Measurements from ENCODE around the gene GRB2. TPM values are rescaled to one million over a fixed set of nuclear protein-coding genes. Genes with fewer than 3 reads are reported as not detected.

The GRB2 gene
- total and polyA plus RNA-seq, 5 donors from 2014 or later, result 131 to 152 (median 141) TPM

DNA sequence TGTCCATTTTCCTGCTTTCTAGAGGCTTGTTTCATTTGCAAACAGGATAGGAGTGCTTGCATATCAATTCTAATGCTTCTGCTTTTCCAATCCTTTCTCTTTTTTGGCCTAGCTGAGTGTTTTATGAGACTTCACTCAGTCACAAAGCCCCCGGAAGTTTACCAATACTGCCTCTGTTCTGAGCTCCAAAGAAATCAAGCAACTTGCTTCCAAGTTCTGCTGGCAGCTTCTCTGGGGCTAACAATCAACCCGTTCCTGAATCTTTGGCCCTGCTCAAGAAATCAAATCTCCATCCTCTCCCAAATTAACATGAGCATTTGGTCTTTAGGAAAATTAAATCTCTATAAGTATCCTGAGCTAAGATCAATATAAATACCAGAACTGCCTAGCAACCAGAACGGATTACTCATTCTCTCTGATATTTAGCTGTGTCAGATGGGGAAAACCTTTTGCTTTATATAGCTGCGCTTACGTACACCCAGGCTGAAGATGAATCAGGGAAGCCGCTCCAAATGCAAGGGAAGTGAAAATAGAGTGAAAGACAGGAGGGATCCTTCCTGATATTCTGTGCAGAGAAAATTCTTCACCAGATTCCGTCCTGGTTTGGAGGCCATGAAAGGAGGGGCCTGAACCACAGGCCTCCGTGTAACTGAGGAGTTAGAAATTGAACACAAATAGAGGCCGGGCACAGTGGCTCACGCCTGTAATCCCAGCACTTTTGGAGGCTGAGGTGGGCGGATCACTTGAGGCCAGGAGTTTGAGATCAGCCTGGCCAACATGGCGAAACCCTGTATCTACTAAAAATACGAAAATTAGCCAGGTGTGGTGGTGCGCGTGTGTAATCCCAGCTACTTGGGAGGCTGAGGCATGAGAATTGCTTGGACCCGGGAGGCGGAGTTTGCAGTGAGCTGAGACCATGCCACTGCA is 23.3 kb upstream of the GRB2 start:
- Mint-ChIP-seq H3K4me1 (peaks cover 0 to 11% (median 9%) of the 10 kb centered on the region in 4 donors), H3K36me3 (no peaks in the 10 kb centered on the region), H3K9me3 (no peaks in the 10 kb centered on the region), H3K27ac (no peak overlapping the region), H3K27me3 (peaks cover 18% of the 10 kb centered on the region), H3K4me3 (no peak overlapping the region)
- Histone ChIP-seq H3K4me3 (ENCODE audit: low read depth, low read length) (no peak overlapping the region), H3K27me3 (ENCODE audit: control insufficient read depth, insufficient read depth, low read length) (no peaks in the 10 kb centered on the region), H3K27ac (ENCODE audit: insufficient read depth, low read length, poor library complexity, severe bottlenecking) (no peak overlapping the region), H3K4me1 (ENCODE audit: control insufficient read depth, insufficient read depth, low read length, poor library complexity, severe bottlenecking) (peaks cover 6% of the 10 kb centered on the region), H3K36me3 (ENCODE audit: control insufficient read depth, insufficient read depth, low read length) (no peaks in the 10 kb centered on the region), H3K9me3 (ENCODE audit: control insufficient read depth in 2 of 2, low read length in 2 of 2) (no peaks in the 10 kb centered on the region)
- ATAC-seq (ENCODE audit: low read depth in 2 of 2) (no peak), DNase-seq (no peak)

DNA sequence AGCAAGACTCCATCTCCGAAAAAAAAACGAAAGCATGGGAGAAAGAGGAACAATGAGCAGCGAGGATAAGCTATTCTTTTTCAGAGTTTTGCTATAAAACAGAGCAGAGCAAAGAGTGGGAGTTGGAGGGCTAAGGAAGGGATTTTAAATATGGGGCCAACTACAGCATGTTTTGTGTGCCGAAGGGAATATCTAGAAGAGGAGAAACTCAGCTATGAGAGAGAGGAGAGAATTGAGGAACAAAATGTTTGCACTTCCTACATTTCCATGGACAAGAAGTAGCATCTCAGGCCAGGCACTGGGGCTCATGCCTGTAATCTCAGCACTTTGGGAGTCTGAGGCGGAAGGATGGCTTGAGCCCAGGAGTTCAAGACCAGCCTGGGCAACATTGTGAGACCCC is 13.1 kb upstream of the GRB2 start:
- no peak overlapping the region for H3K27ac Mint-ChIP-seq
- Histone ChIP-seq H3K27me3 (ENCODE audit: control insufficient read depth, insufficient read depth, low read length) (no peaks in the 10 kb centered on the region), H3K27ac (ENCODE audit: insufficient read depth, low read length, poor library complexity, severe bottlenecking) (no peak overlapping the region), H3K4me3 (ENCODE audit: low read depth, low read length) (no peak overlapping the region), H3K9me3 (ENCODE audit: control insufficient read depth in 2 of 2, low read length in 2 of 2) (no peaks in the 10 kb centered on the region), H3K4me1 (ENCODE audit: control insufficient read depth, insufficient read depth, low read length, poor library complexity, severe bottlenecking) (no peaks in the 10 kb centered on the region), H3K36me3 (ENCODE audit: control insufficient read depth, insufficient read depth, low read length) (no peaks in the 10 kb centered on the region)
- ATAC-seq (ENCODE audit: low read depth in 2 of 2), result no peak
- no peaks in the 10 kb centered on the region for H3K4me1 Mint-ChIP-seq
- peaks cover 40% of the 10 kb centered on the region for H3K27me3 Mint-ChIP-seq
- no peak overlapping the region for H3K4me3 Mint-ChIP-seq
- H3K36me3 Mint-ChIP-seq, result no peaks in the 10 kb centered on the region
- no peak for DNase-seq
- no peaks in the 10 kb centered on the region for H3K9me3 Mint-ChIP-seq

DNA sequence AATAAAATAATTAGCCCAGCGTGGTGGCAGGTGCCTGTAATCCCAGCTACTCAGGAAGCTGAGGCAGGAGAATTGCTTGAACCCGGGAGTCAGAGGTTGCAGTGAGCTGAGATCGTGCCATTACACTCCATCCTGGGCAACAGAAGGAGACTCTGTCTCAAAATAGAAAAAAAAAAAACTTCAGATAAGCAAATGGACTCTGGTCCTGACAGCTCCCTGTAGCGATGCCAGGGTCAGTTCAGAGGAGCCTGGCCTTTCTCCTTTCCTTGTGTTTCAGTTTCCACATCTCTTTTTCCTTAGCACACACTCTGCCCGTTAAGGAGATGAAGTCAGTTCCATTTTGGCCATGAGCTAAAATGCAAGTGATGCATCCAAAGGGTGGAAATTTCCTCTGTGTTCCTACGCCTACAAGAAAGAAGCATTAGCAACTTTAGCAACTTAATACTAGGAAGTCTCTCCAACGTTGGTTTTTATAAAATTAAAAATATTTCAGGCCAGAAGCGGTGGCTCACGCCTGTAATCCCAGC is 11.6 kb upstream of the GRB2 start:
- ATAC-seq (ENCODE audit: low read depth in 2 of 2), result no peak
- H3K36me3 ChIP-seq (ENCODE audit: control insufficient read depth, insufficient read depth, low read length), result no peaks in the 10 kb centered on the region
- Mint-ChIP-seq H3K9me3 (no peaks in the 10 kb centered on the region), H3K4me1 (peaks cover 0 to 8% (median 5%) of the 10 kb centered on the region in 4 donors), H3K4me3 (no peak overlapping the region), H3K27me3 (peaks cover 43% of the 10 kb centered on the region), H3K36me3 (no peaks in the 10 kb centered on the region), H3K27ac (no peak overlapping the region)
- H3K27ac ChIP-seq (ENCODE audit: insufficient read depth, low read length, poor library complexity, severe bottlenecking), result no peak overlapping the region
- H3K9me3 ChIP-seq (ENCODE audit: control insufficient read depth in 2 of 2, low read length in 2 of 2), result no peaks in the 10 kb centered on the region
- DNase-seq, result no peak
- peaks cover 4% of the 10 kb centered on the region for H3K4me1 ChIP-seq (ENCODE audit: control insufficient read depth, insufficient read depth, low read length, poor library complexity, severe bottlenecking)
- H3K27me3 ChIP-seq (ENCODE audit: control insufficient read depth, insufficient read depth, low read length), result no peaks in the 10 kb centered on the region
- no peak overlapping the region for H3K4me3 ChIP-seq (ENCODE audit: low read depth, low read length)

DNA sequence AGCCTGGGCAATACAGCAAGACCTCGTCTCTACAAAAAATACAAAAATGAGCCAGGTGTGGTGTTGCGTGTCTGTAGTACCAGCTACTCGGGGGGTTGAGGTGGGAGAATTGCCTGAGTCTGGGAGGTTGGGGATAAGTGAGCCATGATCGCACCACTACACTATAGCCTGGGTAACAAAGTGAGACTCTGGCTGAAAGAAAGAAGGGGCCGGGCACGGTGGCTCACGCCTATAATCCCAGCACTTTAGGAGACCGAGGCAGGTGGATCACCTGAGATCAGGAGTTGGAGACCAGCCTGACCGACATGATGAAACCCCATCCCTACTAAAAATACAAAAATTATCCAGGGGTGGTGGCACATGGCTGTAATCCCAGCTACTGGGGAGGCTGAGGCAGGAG is 10.5 kb upstream of the GRB2 start:
- no peak overlapping the region for H3K27ac Mint-ChIP-seq
- peaks cover 4% of the 10 kb centered on the region for H3K4me1 ChIP-seq (ENCODE audit: control insufficient read depth, insufficient read depth, low read length, poor library complexity, severe bottlenecking)
- no peak overlapping the region for H3K4me3 Mint-ChIP-seq
- H3K27me3 Mint-ChIP-seq, result peaks cover 46% of the 10 kb centered on the region
- ATAC-seq (ENCODE audit: low read depth in 2 of 2), result no peak
- no peaks in the 10 kb centered on the region for H3K9me3 Mint-ChIP-seq
- no peaks in the 10 kb centered on the region for H3K27me3 ChIP-seq (ENCODE audit: control insufficient read depth, insufficient read depth, low read length)
- H3K4me3 ChIP-seq (ENCODE audit: low read depth, low read length), result no peak overlapping the region
- no peak for DNase-seq
- no peaks in the 10 kb centered on the region for H3K36me3 Mint-ChIP-seq
- H3K9me3 ChIP-seq (ENCODE audit: control insufficient read depth in 2 of 2, low read length in 2 of 2), result no peaks in the 10 kb centered on the region
- peaks cover 0 to 15% (median 5%) of the 10 kb centered on the region in 4 donors for H3K4me1 Mint-ChIP-seq
- H3K27ac ChIP-seq (ENCODE audit: insufficient read depth, low read length, poor library complexity, severe bottlenecking), result no peak overlapping the region
- no peaks in the 10 kb centered on the region for H3K36me3 ChIP-seq (ENCODE audit: control insufficient read depth, insufficient read depth, low read length)

DNA sequence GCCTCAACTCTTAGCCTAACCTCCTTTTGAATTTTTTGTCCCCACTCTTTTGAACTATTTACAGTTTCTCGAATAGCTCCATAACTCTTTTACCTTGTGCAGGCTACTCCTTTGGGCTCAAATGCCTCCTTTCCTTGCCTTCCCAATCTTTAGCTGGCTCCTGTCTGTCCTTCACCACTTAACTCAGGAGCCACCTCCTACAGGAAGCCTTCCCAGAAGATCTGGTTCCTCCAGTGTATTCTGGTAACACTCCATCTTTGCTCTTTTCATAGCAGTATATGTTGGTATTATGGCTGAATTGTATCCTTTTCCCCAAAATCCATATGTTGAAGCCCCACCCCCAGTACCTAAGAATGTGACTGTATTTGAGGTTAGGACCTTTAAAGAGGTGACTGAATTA is 9.0 kb upstream of the GRB2 start:
- Mint-ChIP-seq H3K36me3 (no peaks in the 10 kb centered on the region), H3K27me3 (peaks cover 51% of the 10 kb centered on the region), H3K9me3 (no peaks in the 10 kb centered on the region), H3K4me1 (peaks cover 0 to 18% (median 5%) of the 10 kb centered on the region in 4 donors), H3K27ac (no peak overlapping the region), H3K4me3 (no peak overlapping the region)
- Histone ChIP-seq H3K4me1 (ENCODE audit: control insufficient read depth, insufficient read depth, low read length, poor library complexity, severe bottlenecking) (peaks cover 4% of the 10 kb centered on the region), H3K4me3 (ENCODE audit: low read depth, low read length) (no peak overlapping the region), H3K27ac (ENCODE audit: insufficient read depth, low read length, poor library complexity, severe bottlenecking) (no peak overlapping the region), H3K27me3 (ENCODE audit: control insufficient read depth, insufficient read depth, low read length) (no peaks in the 10 kb centered on the region), H3K9me3 (ENCODE audit: control insufficient read depth in 2 of 2, low read length in 2 of 2) (no peaks in the 10 kb centered on the region), H3K36me3 (ENCODE audit: control insufficient read depth, insufficient read depth, low read length) (no peaks in the 10 kb centered on the region)
- DNase-seq (no peak), ATAC-seq (ENCODE audit: low read depth in 2 of 2) (no peak)

DNA sequence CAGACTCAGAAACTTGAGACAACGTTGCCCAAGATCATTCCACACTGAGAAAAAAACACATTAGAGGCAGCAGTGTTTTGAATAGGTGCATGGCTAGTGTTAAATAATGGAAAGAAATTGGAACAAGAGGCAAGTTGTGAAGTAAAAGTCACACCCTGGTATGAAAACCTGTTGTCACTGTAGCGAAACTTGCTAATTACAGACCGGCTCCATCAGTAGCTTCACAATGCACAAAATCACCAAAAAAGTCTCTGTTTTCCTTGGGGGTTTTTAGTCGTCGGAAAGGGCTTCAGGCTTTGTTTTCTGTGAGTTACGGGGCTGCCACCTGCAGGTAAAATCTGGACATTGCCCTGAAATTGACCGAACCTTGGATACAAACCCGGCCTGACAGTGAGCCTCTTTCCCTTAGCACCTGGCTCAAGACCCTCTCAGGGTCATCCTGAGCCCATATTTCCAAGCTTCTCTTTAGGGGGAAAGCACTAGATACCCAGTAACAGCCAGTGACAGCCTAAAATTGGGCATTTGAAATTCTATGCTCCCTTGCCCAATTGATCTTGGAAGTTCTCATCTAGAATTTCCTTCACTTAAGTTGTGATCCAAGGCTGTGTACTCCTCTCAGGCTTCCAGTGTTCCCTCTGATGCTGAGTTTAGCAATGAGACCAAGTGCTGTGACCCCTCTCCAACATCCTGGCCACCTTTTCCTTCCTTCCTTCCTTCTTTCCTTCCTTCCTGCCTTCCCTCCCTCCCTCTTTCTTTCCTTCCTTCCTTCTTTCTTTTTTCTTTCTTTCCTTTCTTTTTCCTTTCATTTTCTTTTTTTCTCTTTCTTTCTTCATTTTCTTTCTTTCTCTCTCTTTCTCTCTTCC is 7.2 kb upstream of the GRB2 start:
- DNase-seq (peak; percentile 64 to 85 (median 81)), ATAC-seq (ENCODE audit: low read depth in 2 of 2) (peak; percentile 77 to 84)
- peak overlapping the region in 2 of 3 donors; percentile 17 to 88 for H3K27ac Mint-ChIP-seq
- H3K36me3 Mint-ChIP-seq, result no peaks in the 10 kb centered on the region
- H3K27me3 ChIP-seq (ENCODE audit: control insufficient read depth, insufficient read depth, low read length), result no peaks in the 10 kb centered on the region
- H3K36me3 ChIP-seq (ENCODE audit: control insufficient read depth, insufficient read depth, low read length), result no peaks in the 10 kb centered on the region
- H3K27ac ChIP-seq (ENCODE audit: insufficient read depth, low read length, poor library complexity, severe bottlenecking), result no peak overlapping the region
- H3K27me3 Mint-ChIP-seq, result peaks cover 37% of the 10 kb centered on the region
- peaks cover 0 to 18% (median 5%) of the 10 kb centered on the region in 4 donors for H3K4me1 Mint-ChIP-seq
- peak overlapping the region in 3 of 4 donors; percentile 50 to 68 (median 53) for H3K4me3 Mint-ChIP-seq
- H3K4me3 ChIP-seq (ENCODE audit: low read depth, low read length), result peak overlapping the region; percentile 54
- peaks cover 4% of the 10 kb centered on the region for H3K4me1 ChIP-seq (ENCODE audit: control insufficient read depth, insufficient read depth, low read length, poor library complexity, severe bottlenecking)
- H3K9me3 ChIP-seq (ENCODE audit: control insufficient read depth in 2 of 2, low read length in 2 of 2), result no peaks in the 10 kb centered on the region
- no peaks in the 10 kb centered on the region for H3K9me3 Mint-ChIP-seq

DNA sequence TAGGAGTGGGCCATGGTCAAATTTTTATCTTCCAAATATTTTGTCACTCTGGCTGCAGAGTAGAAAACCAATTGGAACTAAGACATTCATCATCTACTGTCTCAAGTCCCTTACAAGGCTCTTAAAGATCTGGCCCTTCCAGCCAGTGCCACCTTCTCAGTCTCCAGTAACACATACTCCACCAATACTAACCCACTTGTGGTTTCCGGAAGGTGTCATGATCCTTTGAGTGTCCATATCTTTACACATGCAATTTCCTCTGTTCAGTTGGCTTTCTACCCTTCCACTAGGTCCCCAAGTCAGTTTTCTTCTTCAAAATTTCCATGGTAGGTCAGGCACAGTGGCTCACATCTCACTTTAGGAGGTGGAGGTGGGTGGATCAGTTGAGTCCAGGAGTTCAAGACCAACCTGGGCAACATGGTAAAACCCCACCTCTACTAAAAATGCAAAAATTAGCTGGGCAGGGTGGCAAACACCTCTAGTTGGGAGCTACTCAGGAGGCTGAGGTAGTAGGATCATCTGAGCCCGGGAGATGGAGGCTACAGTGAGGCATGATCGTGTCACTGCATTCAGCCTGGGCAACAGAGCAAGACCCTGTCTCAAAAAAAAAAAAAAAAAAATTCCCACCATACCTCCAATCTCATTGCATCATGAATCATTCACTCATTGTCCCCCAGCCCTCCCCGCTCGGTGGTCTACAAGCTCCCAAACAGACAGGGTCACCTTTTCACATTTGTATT is 6.0 kb upstream of the GRB2 start:
- H3K9me3 Mint-ChIP-seq, result no peaks in the 10 kb centered on the region
- no peaks in the 10 kb centered on the region for H3K36me3 Mint-ChIP-seq
- Histone ChIP-seq H3K4me1 (ENCODE audit: control insufficient read depth, insufficient read depth, low read length, poor library complexity, severe bottlenecking) (peaks cover 8% of the 10 kb centered on the region), H3K36me3 (ENCODE audit: control insufficient read depth, insufficient read depth, low read length) (no peaks in the 10 kb centered on the region), H3K27ac (ENCODE audit: insufficient read depth, low read length, poor library complexity, severe bottlenecking) (no peak overlapping the region), H3K27me3 (ENCODE audit: control insufficient read depth, insufficient read depth, low read length) (no peaks in the 10 kb centered on the region), H3K9me3 (ENCODE audit: control insufficient read depth in 2 of 2, low read length in 2 of 2) (no peaks in the 10 kb centered on the region), H3K4me3 (ENCODE audit: low read depth, low read length) (no peak overlapping the region)
- peaks cover 30% of the 10 kb centered on the region for H3K27me3 Mint-ChIP-seq
- peaks cover 3 to 21% (median 9%) of the 10 kb centered on the region in 4 donors for H3K4me1 Mint-ChIP-seq
- no peak overlapping the region for H3K27ac Mint-ChIP-seq
- DNase-seq (no peak), ATAC-seq (ENCODE audit: low read depth in 2 of 2) (no peak)
- H3K4me3 Mint-ChIP-seq, result peak overlapping the region in 1 of 4 donors; percentile 60

All from CD4-positive, CD25-positive, alpha-beta regulatory T cell (primary cell).